ENCODE results near the gene FCHSD1. TPM values are rescaled to one million over a fixed set of nuclear protein-coding genes. Genes with fewer than 3 reads are reported as not detected.

The FCHSD1 gene
- total RNA-seq, 1 donor from 2014 or later = 40.6 TPM

DNA sequence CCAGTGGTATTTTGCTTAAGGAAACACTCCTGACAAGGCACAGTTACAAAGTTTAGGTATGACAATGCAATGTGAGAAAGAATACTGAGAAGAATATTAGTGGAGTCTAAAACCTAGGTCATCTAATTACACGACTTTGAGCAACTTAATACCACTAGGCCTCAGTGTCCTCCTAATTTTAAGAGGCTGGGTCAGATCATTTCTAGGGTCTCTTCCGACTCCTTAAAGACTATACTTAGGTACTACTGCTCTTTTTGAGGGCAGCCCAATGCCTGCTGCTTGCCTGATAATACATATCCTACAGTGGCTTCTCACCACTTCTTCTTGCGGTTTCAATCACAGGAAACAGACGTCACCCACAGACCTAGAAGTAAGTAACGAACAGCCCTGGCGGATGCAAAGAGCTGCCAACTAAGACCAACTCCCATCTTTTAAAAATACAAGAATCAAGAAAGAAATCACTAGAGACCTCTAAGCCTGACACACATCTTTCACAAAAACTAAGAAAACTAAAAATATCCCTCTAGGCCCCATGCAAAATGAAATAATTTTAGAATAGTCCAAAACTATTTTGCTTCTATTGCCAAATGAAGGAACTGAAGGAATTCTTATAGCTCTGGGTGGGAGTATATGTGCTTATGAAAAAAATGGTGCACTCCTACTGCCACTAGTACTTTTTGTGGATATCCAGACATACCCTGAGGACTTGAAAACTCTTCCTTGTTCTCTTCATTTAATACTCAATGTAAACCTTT is 45.5 kb downstream of the FCHSD1 start:
- Mint-ChIP-seq H3K9me3 (ENCODE audit: unreplicated experiment) (no peaks in the 10 kb centered on the region), H3K4me1 (ENCODE audit: low read depth, unreplicated experiment) (peaks cover 9% of the 10 kb centered on the region), H3K27me3 (ENCODE audit: low read depth, unreplicated experiment) (no peaks in the 10 kb centered on the region), H3K27ac (ENCODE audit: unreplicated experiment) (peak overlapping the region; percentile 58), H3K4me3 (ENCODE audit: unreplicated experiment) (no peak overlapping the region), H3K36me3 (ENCODE audit: low read depth, unreplicated experiment) (peaks cover 2% of the 10 kb centered on the region)
- Histone ChIP-seq H3K36me3 (ENCODE audit: insufficient read depth, low read length) (no peaks in the 10 kb centered on the region), H3K9ac (ENCODE audit: low read length) (no peak overlapping the region), H3K4me1 (ENCODE audit: insufficient read depth, low read length) (peaks cover 10% of the 10 kb centered on the region), H3K79me2 (ENCODE audit: insufficient read depth, low read length) (peaks cover 89% of the 10 kb centered on the region), H4K20me1 (ENCODE audit: insufficient read depth, low read length) (peaks cover 28% of the 10 kb centered on the region), H3K4me2 (ENCODE audit: low read length) (no peak overlapping the region), H3K27me3 (ENCODE audit: insufficient read depth, low read length) (no peaks in the 10 kb centered on the region), H3K9me3 (ENCODE audit: insufficient read depth, low read depth, low read length) (no peaks in the 10 kb centered on the region), H3K4me3 (ENCODE audit: insufficient read depth, low read depth, low read length) (no peak overlapping the region), H3K27ac (ENCODE audit: low read depth, low read length) (no peak overlapping the region), H2AFZ (ENCODE audit: low read depth, low read length) (no peak overlapping the region)
- TF ChIP-seq, protein P1, sequence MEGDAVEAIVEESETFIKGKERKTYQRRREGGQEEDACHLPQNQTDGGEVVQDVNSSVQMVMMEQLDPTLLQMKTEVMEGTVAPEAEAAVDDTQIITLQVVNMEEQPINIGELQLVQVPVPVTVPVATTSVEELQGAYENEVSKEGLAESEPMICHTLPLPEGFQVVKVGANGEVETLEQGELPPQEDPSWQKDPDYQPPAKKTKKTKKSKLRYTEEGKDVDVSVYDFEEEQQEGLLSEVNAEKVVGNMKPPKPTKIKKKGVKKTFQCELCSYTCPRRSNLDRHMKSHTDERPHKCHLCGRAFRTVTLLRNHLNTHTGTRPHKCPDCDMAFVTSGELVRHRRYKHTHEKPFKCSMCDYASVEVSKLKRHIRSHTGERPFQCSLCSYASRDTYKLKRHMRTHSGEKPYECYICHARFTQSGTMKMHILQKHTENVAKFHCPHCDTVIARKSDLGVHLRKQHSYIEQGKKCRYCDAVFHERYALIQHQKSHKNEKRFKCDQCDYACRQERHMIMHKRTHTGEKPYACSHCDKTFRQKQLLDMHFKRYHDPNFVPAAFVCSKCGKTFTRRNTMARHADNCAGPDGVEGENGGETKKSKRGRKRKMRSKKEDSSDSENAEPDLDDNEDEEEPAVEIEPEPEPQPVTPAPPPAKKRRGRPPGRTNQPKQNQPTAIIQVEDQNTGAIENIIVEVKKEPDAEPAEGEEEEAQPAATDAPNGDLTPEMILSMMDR (IDR thresholded peaks at IDR 0.05; ENCODE audit: insufficient read depth, low read depth, low read length) = no peak
- TF ChIP-seq EZH2 (IDR thresholded peaks at IDR 0.05; ENCODE audit: insufficient read depth, low read length) = no peak
- DNase-seq (ENCODE audit: low read depth) (no peak), FAIRE-seq (no peak)

DNA sequence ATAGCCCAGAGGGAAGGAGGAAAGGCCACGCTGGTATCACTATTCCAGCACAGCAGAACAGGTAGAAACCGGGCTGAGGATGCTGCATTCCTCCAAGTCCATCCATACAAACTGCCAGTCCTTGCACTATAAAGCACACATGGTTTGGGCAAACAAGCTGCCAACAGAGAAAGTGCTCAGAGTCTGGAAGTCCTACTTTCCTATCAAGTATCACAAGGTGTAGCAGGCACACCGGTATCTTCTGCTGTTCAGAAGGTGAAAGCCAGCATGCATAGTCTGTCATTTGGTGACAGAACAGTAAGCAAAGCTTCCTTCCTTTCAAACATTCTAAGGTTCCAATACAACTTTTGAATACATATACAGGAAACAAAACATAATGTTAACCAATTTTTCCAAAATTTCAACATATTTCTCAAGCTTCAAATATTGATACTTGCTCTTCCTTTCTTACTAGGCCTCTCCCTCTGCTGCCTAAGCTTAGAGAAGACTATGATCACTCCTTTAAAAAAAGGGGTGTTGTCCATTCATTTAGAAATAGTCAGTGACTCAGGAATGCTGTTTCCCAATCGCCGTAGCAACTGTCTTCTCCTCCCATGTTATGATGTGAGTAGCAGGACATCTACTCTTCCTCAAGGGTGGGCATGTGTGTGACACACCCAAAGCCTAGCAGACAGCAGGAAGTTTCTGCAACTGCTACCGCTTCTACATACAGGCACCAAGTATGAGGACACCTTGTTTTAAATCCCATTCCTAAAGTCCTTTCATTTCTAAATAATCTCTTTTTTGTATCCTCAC is 47.1 kb downstream of the FCHSD1 start:
- Histone ChIP-seq H3K9ac (ENCODE audit: low read length) (no peak overlapping the region), H2AFZ (ENCODE audit: low read depth, low read length) (no peak overlapping the region), H3K79me2 (ENCODE audit: insufficient read depth, low read length) (peaks cover 90% of the 10 kb centered on the region), H3K27me3 (ENCODE audit: insufficient read depth, low read length) (no peaks in the 10 kb centered on the region), H3K4me3 (ENCODE audit: insufficient read depth, low read depth, low read length) (no peak overlapping the region), H3K36me3 (ENCODE audit: insufficient read depth, low read length) (no peaks in the 10 kb centered on the region), H3K4me1 (ENCODE audit: insufficient read depth, low read length) (peaks cover 10% of the 10 kb centered on the region), H3K4me2 (ENCODE audit: low read length) (peak overlapping the region; percentile 34), H4K20me1 (ENCODE audit: insufficient read depth, low read length) (peaks cover 37% of the 10 kb centered on the region), H3K27ac (ENCODE audit: low read depth, low read length) (peak overlapping the region; percentile 49), H3K9me3 (ENCODE audit: insufficient read depth, low read depth, low read length) (no peaks in the 10 kb centered on the region)
- Mint-ChIP-seq H3K4me1 (ENCODE audit: low read depth, unreplicated experiment) (peaks cover 9% of the 10 kb centered on the region), H3K27ac (ENCODE audit: unreplicated experiment) (peak overlapping the region; percentile 77), H3K4me3 (ENCODE audit: unreplicated experiment) (no peak overlapping the region), H3K36me3 (ENCODE audit: low read depth, unreplicated experiment) (no peaks in the 10 kb centered on the region), H3K27me3 (ENCODE audit: low read depth, unreplicated experiment) (no peaks in the 10 kb centered on the region), H3K9me3 (ENCODE audit: unreplicated experiment) (no peaks in the 10 kb centered on the region)
- FAIRE-seq (no peak), DNase-seq (ENCODE audit: low read depth) (peak; percentile 87)
- TF ChIP-seq, protein P1 (IDR thresholded peaks at IDR 0.05; ENCODE audit: insufficient read depth, low read depth, low read length) = no peak
- no peak for TF ChIP-seq EZH2 (IDR thresholded peaks at IDR 0.05; ENCODE audit: insufficient read depth, low read length)
